GM21381 (cell line): Measurements from ENCODE around the gene MINDY1.

Source experiments
- ATAC-seq: cut with Tn5 transposase; IDR thresholded peaks from one replicate; pipeline ENCODE4 v1.9.1; 2021; ENCODE audit warnings: mild to moderate bottlenecking, moderate library complexity; ENCODE audit not compliant: unreplicated experiment

Gene MINDY1

DNA sequence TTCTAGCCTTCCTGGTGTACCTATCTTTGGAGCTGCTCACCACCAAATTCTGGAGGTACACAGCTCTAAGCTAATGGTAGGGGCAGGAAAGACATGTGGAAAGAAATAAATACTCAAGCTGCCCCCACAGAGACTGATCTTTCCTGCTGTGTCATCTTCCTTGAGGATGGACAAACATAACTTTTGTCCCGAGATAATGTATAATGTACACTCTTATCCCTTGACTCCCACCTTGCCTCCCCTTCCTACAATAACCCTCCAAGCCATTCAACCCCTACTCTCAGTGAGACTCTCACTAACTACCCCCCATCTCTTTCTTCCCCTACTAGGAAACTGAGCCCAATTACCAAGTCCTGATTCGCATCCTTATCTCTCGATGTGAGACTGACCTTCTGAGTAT lies 12.5 kb downstream of the MINDY1 start:
- ATAC-seq = no peak

- no peak for ATAC-seq
Measured at GRCh38 chr1:150992626-150993025, 14.1 kb downstream of the MINDY1 start.

DNA sequence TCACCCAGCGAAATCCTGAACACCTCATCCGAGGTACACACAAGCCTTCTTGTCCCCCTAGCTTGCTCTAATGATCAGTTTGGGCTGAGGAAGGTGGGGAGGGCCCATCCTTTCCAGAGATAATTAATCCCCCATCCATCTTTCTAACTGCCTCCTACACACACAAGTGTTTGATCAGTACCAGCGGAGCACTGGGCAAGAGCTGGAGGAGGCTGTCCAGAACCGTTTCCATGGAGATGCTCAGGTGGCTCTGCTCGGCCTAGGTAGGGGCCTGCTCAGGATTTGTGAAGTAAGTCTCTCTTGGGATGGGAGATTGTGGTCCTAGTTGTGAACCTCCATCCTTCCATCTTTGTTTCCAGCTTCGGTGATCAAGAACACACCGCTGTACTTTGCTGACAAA lies 18.8 kb downstream of the MINDY1 start:
- no peak for ATAC-seq

DNA sequence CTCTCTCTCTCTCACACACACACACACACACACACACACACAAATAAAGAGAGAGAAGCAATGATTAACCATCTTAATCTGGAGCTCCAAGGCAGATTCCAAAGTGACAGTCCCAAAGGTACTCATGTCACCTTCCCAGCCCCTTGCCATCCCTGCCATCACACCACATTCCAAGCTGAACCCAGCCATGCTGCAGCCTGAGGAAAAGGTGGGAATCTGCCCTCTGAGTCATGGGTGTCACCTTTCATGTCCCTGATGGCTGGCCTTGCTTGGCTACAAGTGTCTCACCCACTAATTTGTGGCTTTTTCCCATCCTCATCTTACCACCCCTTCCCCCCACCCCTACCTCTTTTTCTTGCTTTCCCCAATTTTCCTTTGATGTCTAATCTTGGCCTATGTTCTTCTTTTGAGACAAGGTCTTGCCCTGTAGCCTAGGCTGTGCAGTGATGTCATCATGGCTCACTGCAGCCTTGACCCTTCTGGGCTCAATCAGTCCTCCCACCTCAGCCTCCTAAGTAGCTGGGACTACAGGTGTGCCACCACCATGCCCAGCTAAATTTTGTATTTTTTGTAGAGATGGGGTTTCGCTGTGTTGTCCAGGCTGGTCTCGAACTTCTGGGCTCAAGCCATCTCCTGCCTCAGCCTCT lies 21.4 kb downstream of the MINDY1 start:
- no peak for ATAC-seq

DNA sequence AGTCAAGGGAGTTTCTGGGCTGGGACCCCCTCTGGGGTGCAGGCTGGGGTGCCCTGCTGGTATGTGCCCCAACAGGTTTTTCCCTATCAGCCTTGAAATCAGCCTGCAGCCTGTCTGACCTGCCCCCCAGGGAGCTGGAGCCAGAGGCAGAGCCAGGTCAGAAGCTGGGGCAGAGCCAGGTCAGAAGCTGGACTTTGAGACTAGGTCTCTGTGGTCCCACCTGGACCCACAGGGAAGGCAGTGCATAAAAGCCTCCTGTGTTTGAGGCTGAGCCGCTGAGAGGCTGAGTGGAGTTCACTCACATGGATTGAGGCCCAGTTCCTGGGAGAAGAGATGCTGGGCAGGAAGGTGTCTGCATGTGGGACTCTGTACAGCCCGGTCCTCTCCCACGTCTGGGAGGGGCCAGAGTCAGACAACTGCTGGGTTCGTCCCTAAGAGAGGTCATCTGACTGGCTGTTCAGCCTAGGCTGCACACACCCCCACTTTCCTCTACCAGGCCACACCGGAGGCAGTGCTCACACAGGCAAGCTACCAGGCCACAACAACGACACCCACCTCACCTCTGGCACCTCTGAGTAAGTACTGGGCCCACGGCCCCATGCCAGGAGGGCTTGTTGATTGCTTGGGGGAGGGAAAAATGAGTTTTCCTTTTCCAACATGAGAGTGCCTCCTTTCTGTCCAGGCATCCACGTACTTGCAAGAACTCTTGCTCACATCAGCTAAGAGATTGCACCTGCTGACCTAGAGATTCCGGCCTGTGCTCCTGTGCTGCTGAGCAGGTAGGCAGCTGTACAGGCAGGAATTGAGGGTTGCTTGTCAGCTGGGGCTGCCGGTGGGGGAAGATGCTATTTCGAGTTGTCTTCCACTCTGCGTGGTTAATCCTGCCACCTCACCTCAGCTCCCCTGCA lies 24.6 kb downstream of the MINDY1 start, which contains the start of gene ANXA9:
Gene ANXA9, plus strand, starts transcription at position 488 of the 908 bp plus-strand sequence. CDS start 814 bp downstream, outside the sequence.
- ATAC-seq = no peak

- no peak for ATAC-seq
Measured at GRCh38 chr1:150981177-150981804, 25.4 kb downstream of the MINDY1 start.

DNA sequence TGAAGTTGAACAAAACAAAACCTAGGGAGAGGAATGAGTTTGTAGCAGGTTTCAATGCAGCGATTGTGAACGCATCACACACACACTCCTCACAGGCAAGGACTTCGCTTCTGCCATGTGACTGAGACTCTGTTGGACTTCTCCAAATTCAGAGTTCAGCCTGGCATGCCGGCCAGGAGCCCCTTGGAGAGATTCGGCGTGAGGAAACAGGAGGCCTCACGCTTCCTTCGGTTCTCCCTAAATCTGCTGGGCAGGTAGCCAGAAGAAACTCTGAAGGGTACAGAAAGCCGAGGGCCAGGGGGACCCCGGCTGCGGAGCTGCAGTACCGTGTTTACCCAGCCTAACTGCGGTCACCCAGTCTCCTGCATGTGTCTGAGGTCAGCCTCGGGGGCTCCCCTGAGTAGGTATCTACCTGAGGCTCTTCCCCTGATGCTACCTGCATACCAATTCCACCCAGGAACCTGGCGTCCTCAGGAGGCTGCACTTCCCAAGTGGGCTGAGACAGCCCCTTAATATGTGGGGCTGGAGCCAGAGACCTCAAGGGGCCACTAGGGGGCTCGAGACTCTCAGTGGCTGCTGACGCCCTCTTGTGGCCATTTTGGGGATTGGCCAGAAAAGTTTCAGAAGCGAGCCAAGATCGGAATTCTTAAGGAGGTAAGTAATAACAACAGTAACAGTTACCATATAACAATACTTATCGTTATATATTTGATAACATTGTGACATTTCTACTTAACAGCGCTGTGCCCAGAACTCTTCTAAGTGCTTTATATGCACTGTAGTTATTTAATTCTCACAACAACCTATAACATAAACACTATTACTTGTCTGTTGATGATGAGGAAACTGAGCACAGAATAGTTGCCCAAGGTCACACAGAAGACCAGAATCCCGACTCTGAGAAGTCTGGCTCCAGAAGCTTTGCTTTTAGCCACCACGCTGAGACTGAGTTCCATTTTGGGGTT lies 27.3 kb downstream of the MINDY1 start:
- no peak for ATAC-seq

- ATAC-seq = no peak
Measured at GRCh38 chr1:150976879-150977694, 29.6 kb downstream of the MINDY1 start.

GRCh38 chr1:150976401-150976821 lies 30.3 kb downstream of the MINDY1 start:
- ATAC-seq = no peak

- ATAC-seq = peak; percentile 60
Measured at GRCh38 chr1:150974580-150975478, 31.9 kb downstream of the MINDY1 start, which contains the start of gene CERS2. CERS2 (minus strand) TSS chr1:150974835; CDS start chr1:150969090, 5,745 bp downstream.

GRCh38 chr1:150973836-150974579 lies 32.7 kb downstream of the MINDY1 start:
- peak; percentile 46 for ATAC-seq

GRCh38 chr1:150973258-150973835 lies 33.4 kb downstream of the MINDY1 start:
- ATAC-seq = no peak

GRCh38 chr1:150972417-150972940 lies 34.2 kb downstream of the MINDY1 start:
- no peak for ATAC-seq

- no peak for ATAC-seq
Measured at GRCh38 chr1:150971583-150972416, 34.9 kb downstream of the MINDY1 start.

- ATAC-seq = no peak
Measured at GRCh38 chr1:150970808-150971582, 35.7 kb downstream of the MINDY1 start.
